DND-41 (cell line): ENCODE data around the gene GPS2.
"Not testable (repeated sequence)": the region's sequence is repeated elsewhere in the genome, so short reads cannot be mapped to it uniquely, and the experiment has no call there.

Source experiments
- ATAC-seq: fragments of 200-7000 bp; cut with Tn5 transposase; 3 replicates; pipeline ENCODE4 v1.9.1; 2021; ENCODE audit warnings: low read depth; ENCODE audit not compliant: insufficient read depth
- DNase-seq: peaks from one replicate; pipeline ENCODE4 v3.0.0-alpha.2; 2020
- H2AFZ ChIP-seq: 2 replicates; pipeline ENCODE4 v1.6.0; 2012; ENCODE audit warnings: low read depth, low read length
- H3K27ac ChIP-seq: 2 replicates; pipeline ENCODE4 v1.5.1; 2012; ENCODE audit warnings: low read length, inconsistent platforms
- H3K27me3 ChIP-seq: fragments of 200-600 bp; sonication (generic); 2 replicates; pipeline ENCODE4 v1.6.0; 2012; ENCODE audit warnings: low read length, mild to moderate bottlenecking, inconsistent platforms; ENCODE audit not compliant: insufficient read depth, poor library complexity
- H3K36me3 ChIP-seq: 2 replicates; pipeline ENCODE4 v1.5.1; 2012; ENCODE audit warnings: low read length, inconsistent platforms; ENCODE audit not compliant: insufficient read depth
- H3K4me1 ChIP-seq: 2 replicates; pipeline ENCODE4 v1.5.1; 2012; ENCODE audit warnings: mild to moderate bottlenecking, low read length; ENCODE audit not compliant: insufficient read depth
- H3K4me2 ChIP-seq: 2 replicates; pipeline ENCODE4 v1.6.0; 2012; ENCODE audit warnings: mild to moderate bottlenecking, moderate library complexity, low read length, inconsistent platforms; ENCODE audit not compliant: insufficient read depth
- H3K4me3 ChIP-seq, 2 experiments: fragments of 200-600 bp in 1 of 2; shearing (Covaris generic) in 1 of 2; 2 replicates each; pipeline ENCODE4 v1.5.1; 2012 to 2016; ENCODE audit warnings: inconsistent platforms in 2 of 2, low read length in 2 of 2, mild to moderate bottlenecking in 2 of 2, low read depth in 1 of 2, moderate library complexity in 1 of 2
- H3K79me2 ChIP-seq: 2 replicates; pipeline ENCODE4 v1.6.0; 2012; ENCODE audit warnings: low read length, inconsistent platforms; ENCODE audit not compliant: insufficient read depth
- H3K9ac ChIP-seq: 2 replicates; pipeline ENCODE4 v1.6.0; 2012; ENCODE audit warnings: low read depth, mild to moderate bottlenecking, inconsistent platforms, low read length, moderate library complexity
- H3K9me3 ChIP-seq: 2 replicates; pipeline ENCODE4 v1.5.1; 2012; ENCODE audit warnings: low read length, moderate library complexity, mild to moderate bottlenecking, inconsistent platforms; ENCODE audit not compliant: insufficient read depth, severe bottlenecking
- H4K20me1 ChIP-seq: 2 replicates; pipeline ENCODE4 v1.6.0; 2012; ENCODE audit warnings: low read length; ENCODE audit not compliant: insufficient read depth
- CTCF ChIP-seq: IDR thresholded peaks from 2 replicates; pipeline ENCODE4 v1.5.1; 2012; ENCODE audit warnings: borderline replicate concordance, low read length, moderate library complexity, mild to moderate bottlenecking; ENCODE audit not compliant: poor library complexity, severe bottlenecking; ENCODE audit errors: extremely low read depth
- EZH2 ChIP-seq: IDR thresholded peaks from 3 replicates; pipeline ENCODE4 v1.6.1; 2012; ENCODE audit warnings: borderline replicate concordance, low read depth, mild to moderate bottlenecking, moderate library complexity, low read length, inconsistent platforms; ENCODE audit not compliant: severe bottlenecking

Gene GPS2

GRCh38 chr17:7343250-7343649 lies 28.1 kb upstream of the GPS2 start:
- no peak for DNase-seq
- Histone ChIP-seq H3K4me1 (no peaks in the 10 kb centered on the region), H3K27me3 (no peaks in the 10 kb centered on the region), H3K36me3 (peaks cover 46% of the 10 kb centered on the region), H3K79me2 (peaks cover 5% of the 10 kb centered on the region; the same call in 1 of the 2 replicates), H3K9me3 (no peaks in the 10 kb centered on the region), H3K27ac (no peak overlapping the region), H2AFZ (no peak overlapping the region), H4K20me1 (peaks cover 3% of the 10 kb centered on the region; the same call in 1 of the 2 replicates), H3K9ac (no peak overlapping the region), H3K4me2 (no peak overlapping the region), H3K4me3 (no peak overlapping the region)
- no peak for ATAC-seq
- TF ChIP-seq CTCF (no peak), EZH2 (no peak)

GRCh38 chr17:7341842-7342241 lies 26.7 kb upstream of the GPS2 start:
- ATAC-seq (no peak), DNase-seq (no peak)
- peaks cover 3% of the 10 kb centered on the region; the same call in 1 of the 2 replicates for H4K20me1 ChIP-seq
- H3K4me1 ChIP-seq, result peaks cover 11% of the 10 kb centered on the region
- no peak for TF ChIP-seq EZH2
- TF ChIP-seq CTCF, result no peak
- no peaks in the 10 kb centered on the region for H3K9me3 ChIP-seq
- no peak overlapping the region for H3K4me2 ChIP-seq
- H3K27me3 ChIP-seq, result no peaks in the 10 kb centered on the region
- H3K36me3 ChIP-seq, result peaks cover 32% of the 10 kb centered on the region
- 0 out of 2 replicates have a peak overlapping the region, but pooled peaks have one; percentile 5 for H3K9ac ChIP-seq
- no peak overlapping the region for H3K4me3 ChIP-seq
- H3K79me2 ChIP-seq, result peaks cover 17% of the 10 kb centered on the region
- no peak overlapping the region for H3K27ac ChIP-seq
- no peak overlapping the region for H2AFZ ChIP-seq

- Histone ChIP-seq H3K4me1 (peaks cover 28% of the 10 kb centered on the region), H3K36me3 (peaks cover 23% of the 10 kb centered on the region), H4K20me1 (no peaks in the 10 kb centered on the region; the same call in 1 of the 2 replicates), H3K9ac (no peak overlapping the region), H3K4me3 (no peak overlapping the region), H3K9me3 (no peaks in the 10 kb centered on the region), H3K27ac (no peak overlapping the region), H3K79me2 (peaks cover 30% of the 10 kb centered on the region), H3K27me3 (no peaks in the 10 kb centered on the region), H2AFZ (no peak overlapping the region), H3K4me2 (no peak overlapping the region)
- TF ChIP-seq EZH2 (no peak), CTCF (no peak)
- DNase-seq (no peak), ATAC-seq (no peak)
Observed at GRCh38 chr17:7340179-7340578, 25.0 kb upstream of the GPS2 start.

- H3K79me2 ChIP-seq, result peaks cover 31% of the 10 kb centered on the region
- peaks cover 35% of the 10 kb centered on the region for H3K4me1 ChIP-seq
- H3K9me3 ChIP-seq, ATAC-seq, H4K20me1 ChIP-seq, H3K27me3 ChIP-seq, H2AFZ ChIP-seq, DNase-seq: not testable (repeated sequence)
- H3K27ac ChIP-seq, result peak overlapping the region; percentile 98
- peak overlapping the region; percentile 69 for H3K9ac ChIP-seq
- H3K4me2 ChIP-seq, result peak overlapping the region; percentile 81
- H3K4me3 ChIP-seq, result peak overlapping the region in 1 of 2 experiments; percentile 60; a peak in 2 of 4 replicates
- peaks cover 14% of the 10 kb centered on the region for H3K36me3 ChIP-seq
Observed at GRCh38 chr17:7337600-7337999, 22.4 kb upstream of the GPS2 start.
